ENCODE data around the gene RAET1G.

GRCh38 chr6:149950423-149950822, 27.5 kb upstream of the RAET1G start:
- no peak for TF ChIP-seq DDIT3 (CRISPR knock-in tag; IDR thresholded peaks at IDR 0.05)
- no peak for TF ChIP-seq ZBTB10 (CRISPR knock-in tag; IDR thresholded peaks at IDR 0.05; ENCODE audit: borderline replicate concordance)
- TF ChIP-seq CTCF (CRISPR knock-in tag; IDR thresholded peaks at IDR 0.05) = no peak
- TF ChIP-seq ZSCAN30 (CRISPR knock-in tag; IDR thresholded peaks at IDR 0.05) = no peak
- TF ChIP-seq MXI1 (IDR thresholded peaks at IDR 0.05; ENCODE audit: borderline replicate concordance, low read depth, low read length) = no peak
- TF ChIP-seq ZBTB33 (CRISPR knock-in tag; IDR thresholded peaks at IDR 0.05) = no peak
- no peak for TF ChIP-seq POLR2AphosphoS2 (IDR thresholded peaks at IDR 0.05; ENCODE audit: low read depth, low read length)
- TF ChIP-seq FLYWCH1 (CRISPR knock-in tag; IDR thresholded peaks at IDR 0.05) = no peak
